ENCODE data around the gene HDHD2. TPM values are rescaled to one million over a fixed set of nuclear protein-coding genes. Genes with fewer than 3 reads are reported as not detected.

Gene HDHD2
- total and polyA plus RNA-seq, 2 of the 13 experiments (the other 11 are each of a cell fraction or from before 2014, with no cell fraction given), result 10.2 to 34.7 TPM

DNA sequence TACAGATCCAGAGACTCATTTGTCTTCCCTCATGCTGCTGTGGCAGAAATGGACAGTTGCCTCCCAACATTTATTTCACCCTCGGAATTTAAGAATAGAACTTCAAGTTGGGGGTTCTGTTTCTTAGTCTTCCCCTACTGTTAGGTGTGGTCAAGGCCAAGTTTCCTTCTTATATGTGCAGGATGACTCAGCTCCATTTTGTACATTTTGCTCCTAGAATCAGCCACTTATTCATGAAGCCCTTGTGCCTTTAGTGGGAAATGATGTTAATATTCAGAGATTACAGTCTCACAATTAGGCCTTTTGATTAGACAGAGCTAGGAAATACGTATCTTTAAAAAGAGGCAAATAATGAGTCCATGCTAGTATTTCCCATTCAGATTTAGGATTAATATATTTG is 68.7 kb downstream of the HDHD2 start (continued):
- TF ChIP-seq PHB2 (IDR thresholded peaks at IDR 0.05; ENCODE audit: partially characterized antibody), result no peak

- intact Hi-C loops (cut with micrococcal nuclease; ENCODE audit: unreplicated experiment), result no loop called here
- ChIA-PET POLR2A (no interaction called here), CTCF (ENCODE audit: low intra/inter-chr PET ratio, low total read pairs) (no interaction called here)
- TF ChIP-seq, protein P1, sequence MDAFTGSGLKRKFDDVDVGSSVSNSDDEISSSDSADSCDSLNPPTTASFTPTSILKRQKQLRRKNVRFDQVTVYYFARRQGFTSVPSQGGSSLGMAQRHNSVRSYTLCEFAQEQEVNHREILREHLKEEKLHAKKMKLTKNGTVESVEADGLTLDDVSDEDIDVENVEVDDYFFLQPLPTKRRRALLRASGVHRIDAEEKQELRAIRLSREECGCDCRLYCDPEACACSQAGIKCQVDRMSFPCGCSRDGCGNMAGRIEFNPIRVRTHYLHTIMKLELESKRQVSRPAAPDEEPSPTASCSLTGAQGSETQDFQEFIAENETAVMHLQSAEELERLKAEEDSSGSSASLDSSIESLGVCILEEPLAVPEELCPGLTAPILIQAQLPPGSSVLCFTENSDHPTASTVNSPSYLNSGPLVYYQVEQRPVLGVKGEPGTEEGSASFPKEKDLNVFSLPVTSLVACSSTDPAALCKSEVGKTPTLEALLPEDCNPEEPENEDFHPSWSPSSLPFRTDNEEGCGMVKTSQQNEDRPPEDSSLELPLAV (CRISPR knock-in tag; conservative IDR thresholded peaks at IDR 0.05; ENCODE audit: low read depth), result no peak
- peak; percentile 83 for TF ChIP-seq HNRNPK (IDR thresholded peaks at IDR 0.05; ENCODE audit: low read depth, low read length, poor library complexity, severe bottlenecking)
- Histone ChIP-seq H3K9ac (ENCODE audit: insufficient read depth, low read depth, low read length) (no peak overlapping the region), H3K79me2 (ENCODE audit: insufficient read depth, low read length) (no peaks in the 10 kb centered on the region), H3K36me3 (replicated peaks in 1 of 2; ENCODE audit: control insufficient read depth in 1 of 2, insufficient read depth in 2 of 2, low read length in 2 of 2) (no peaks in the 10 kb centered on the region), H3K9me3 (ENCODE audit: low read length) (no peaks in the 10 kb centered on the region), H4K20me1 (ENCODE audit: insufficient read depth, low read length) (no peaks in the 10 kb centered on the region), H2AFZ (ENCODE audit: low read length) (no peak overlapping the region), H3K4me2 (ENCODE audit: low read depth, low read length) (no peak overlapping the region), H3K27me3 (ENCODE audit: control insufficient read depth in 1 of 2, insufficient read depth in 2 of 2, low read length in 2 of 2) (no peaks in the 10 kb centered on the region), H3K4me1 (ENCODE audit: insufficient read depth, low read length) (no peaks in the 10 kb centered on the region), H3K4me3 (replicated peaks in 1 of 3; ENCODE audit: insufficient read depth in 1 of 3, low read depth in 2 of 3, low read length in 3 of 3) (no peak overlapping the region), H3K27ac (ENCODE audit: extremely low read length, insufficient read depth, low read length) (no peak overlapping the region)
- no peak for ATAC-seq
- no peak for FAIRE-seq
- DNase-seq (ENCODE audit: low spot score), result no peak
- no TSS peak for BruUV-seq (replicated peaks)
- in situ Hi-C loops (cut with HindIII; ENCODE audit: extremely low pct_ligation_motif_present, low pct_unique_long_range_greater_than_20kb), result no loop called here
- WGBS (ENCODE audit: low lambda C conversion rate), result 93% methylated on average over 2 of the region's 2 CpGs
Observed at GRCh38 chr18:47080872-47081271, 69.4 kb downstream of the HDHD2 start.

DNA sequence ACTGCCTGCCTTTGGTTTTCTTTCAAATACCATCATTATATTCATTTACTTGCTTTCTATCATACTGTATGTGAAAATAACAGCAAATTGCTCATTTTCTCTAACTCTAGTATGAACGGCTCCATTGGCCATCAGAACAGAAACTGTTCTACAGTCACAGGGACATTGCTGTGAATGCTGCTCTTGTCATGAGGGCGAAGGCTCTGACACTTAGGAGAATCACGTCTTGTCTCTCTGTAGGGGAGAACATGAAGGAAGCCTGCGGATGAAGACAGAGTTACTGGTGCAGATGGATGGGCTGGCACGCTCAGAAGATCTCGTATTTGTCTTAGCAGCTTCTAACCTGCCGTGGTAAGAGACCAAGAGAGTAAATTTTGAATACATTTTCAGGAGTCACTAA is 73.2 kb downstream of the HDHD2 start:
- CTCF ChIA-PET (ENCODE audit: low intra/inter-chr PET ratio, low total read pairs), result no interaction called here
- FAIRE-seq (no peak), ATAC-seq (no peak), DNase-seq (ENCODE audit: low spot score) (no peak)
- Histone ChIP-seq H3K9ac (ENCODE audit: insufficient read depth, low read depth, low read length) (no peak overlapping the region), H3K36me3 (replicated peaks in 1 of 2; ENCODE audit: control insufficient read depth in 1 of 2, insufficient read depth in 2 of 2, low read length in 2 of 2) (no peaks in the 10 kb centered on the region), H3K27ac (ENCODE audit: extremely low read length, insufficient read depth, low read length) (no peak overlapping the region), H3K4me2 (ENCODE audit: low read depth, low read length) (no peak overlapping the region), H3K4me1 (ENCODE audit: insufficient read depth, low read length) (no peaks in the 10 kb centered on the region), H4K20me1 (ENCODE audit: insufficient read depth, low read length) (no peaks in the 10 kb centered on the region), H3K4me3 (replicated peaks in 1 of 3; ENCODE audit: insufficient read depth in 1 of 3, low read depth in 2 of 3, low read length in 3 of 3) (no peak overlapping the region), H2AFZ (ENCODE audit: low read length) (no peak overlapping the region), H3K9me3 (ENCODE audit: low read length) (no peaks in the 10 kb centered on the region), H3K79me2 (ENCODE audit: insufficient read depth, low read length) (no peaks in the 10 kb centered on the region), H3K27me3 (ENCODE audit: control insufficient read depth in 1 of 2, insufficient read depth in 2 of 2, low read length in 2 of 2) (no peaks in the 10 kb centered on the region)
- WGBS (ENCODE audit: low lambda C conversion rate), result 87% methylated on average over 7 of the region's 7 CpGs
- no peak for TF ChIP-seq PTBP1 (IDR thresholded peaks at IDR 0.05; ENCODE audit: low read depth, low read length, poor library complexity, severe bottlenecking)
- intact Hi-C loops (cut with micrococcal nuclease; ENCODE audit: unreplicated experiment) (no loop called here), in situ Hi-C loops (cut with HindIII; ENCODE audit: extremely low pct_ligation_motif_present, low pct_unique_long_range_greater_than_20kb) (no loop called here)
- BruUV-seq (replicated peaks), result no TSS peak
- POLR2A ChIA-PET, result no interaction called here
